SK-N-SH (cell line): ENCODE results near the gene TBX21.

Source experiments
- CHD2 ChIP-seq: fragments of 150-350 bp; IDR thresholded peaks from 2 replicates; pipeline ENCODE4 v1.6.1; 2018; ENCODE audit warnings: low read length; ENCODE audit not compliant: partially characterized antibody
- CTCF ChIP-seq: fragments of 200-600 bp; sonication (generic); IDR thresholded peaks from 2 replicates; pipeline ENCODE4 v1.6.1; 2017; ENCODE audit warnings: antibody characterized with exemption, mild to moderate bottlenecking, moderate library complexity
- EP300 ChIP-seq, 2 experiments: IDR thresholded peaks; 2 replicates each; pipeline versions ENCODE4 v1.4.0 to v1.6.1; 2012; ENCODE audit warnings: borderline replicate concordance in 1 of 2, low read depth in 1 of 2, low read length in 1 of 2
- FOXM1 ChIP-seq: IDR thresholded peaks from 2 replicates; pipeline ENCODE4 v1.4.0; 2012; ENCODE audit warnings: low read depth, mild to moderate bottlenecking
- MAX ChIP-seq: IDR thresholded peaks from 2 replicates; pipeline ENCODE4 v1.4.0; 2012; ENCODE audit warnings: low read depth
- POLR2AphosphoS5 ChIP-seq: IDR thresholded peaks from 2 replicates; pipeline ENCODE4 v1.6.1; 2012; ENCODE audit warnings: low read depth, low read length
- YY1 ChIP-seq: IDR thresholded peaks from 2 replicates; pipeline ENCODE4 v1.4.0; 2012; ENCODE audit warnings: low read depth, mild to moderate bottlenecking

GRCh38 chr17:47736501-47737495 lies 3.8 kb downstream of the TBX21 start:
- TF ChIP-seq YY1 (no peak), CTCF (no peak), FOXM1 (no peak), CHD2 (no peak), EP300 (IDR thresholded peaks at IDR 0.05; ENCODE audit: borderline replicate concordance in 1 of 2, low read depth in 1 of 2, low read length in 1 of 2) (no peak), POLR2AphosphoS5 (no peak), MAX (no peak)
